ENCODE results near the gene MAN1B1. TPM values are rescaled to one million over a fixed set of nuclear protein-coding genes. Genes with fewer than 3 reads are reported as not detected.

The MAN1B1 gene
- total and polyA plus RNA-seq, 2 donors (not counting 3 experiments of a cell fraction or from before 2014, with no cell fraction given), result 75.3 to 83.3 TPM

DNA sequence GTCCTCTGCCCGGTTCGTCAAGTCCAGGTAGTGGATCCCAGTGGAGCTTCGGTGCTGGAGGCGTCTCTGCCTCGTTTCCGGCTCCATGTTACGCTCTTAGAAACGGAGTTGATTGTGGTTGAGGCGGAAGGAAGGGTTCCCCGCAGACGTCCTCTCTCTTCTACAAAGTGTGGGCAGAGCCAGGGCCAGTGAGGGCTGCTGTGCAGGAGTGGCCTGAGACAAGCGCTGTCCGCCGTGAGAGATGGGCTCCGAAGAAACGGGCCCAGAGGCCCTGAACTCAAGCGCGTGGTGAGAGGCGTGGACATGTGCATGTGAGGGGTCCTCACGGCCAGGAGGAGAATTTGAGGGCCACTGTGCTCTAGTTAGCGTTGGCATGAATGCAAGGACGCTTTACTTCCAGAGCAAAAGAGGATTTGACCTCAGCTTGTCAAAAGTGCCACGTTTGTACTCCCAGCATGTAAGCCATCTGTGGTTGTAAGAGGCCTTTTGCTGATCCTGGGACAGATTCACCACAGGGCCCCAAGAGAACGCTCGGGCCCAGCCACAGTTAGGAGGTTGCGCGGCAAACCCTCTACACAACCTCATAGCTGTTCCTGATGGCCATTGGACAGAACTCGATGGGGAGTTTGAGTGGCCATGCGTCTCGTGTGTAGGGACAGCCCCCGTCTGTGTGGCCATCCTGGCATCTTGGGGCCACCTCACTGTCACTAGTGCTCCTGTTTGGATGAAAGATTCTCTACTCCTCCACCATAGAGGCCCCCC, 10.2 kb downstream of the MAN1B1 start:
- Histone ChIP-seq H4K20me1 (replicated peaks; ENCODE audit: control insufficient read depth, extremely low read depth, insufficient read depth, low read length) (no peaks in the 10 kb centered on the region), H3K4me3 (replicated peaks in 1 of 3; ENCODE audit: insufficient read depth in 1 of 3, low read depth in 1 of 3, low read length in 3 of 3) (no peak overlapping the region), H3K9me3 (replicated peaks; ENCODE audit: control insufficient read depth, insufficient read depth, low read length) (no peaks in the 10 kb centered on the region), H3K4me2 (ENCODE audit: insufficient read depth, low read length) (no peak overlapping the region), H3K27me3 (ENCODE audit: control insufficient read depth in 2 of 2, insufficient read depth in 2 of 2, low read length in 2 of 2) (no peaks in the 10 kb centered on the region), H3K79me2 (ENCODE audit: control insufficient read depth, insufficient read depth, low read length) (no peaks in the 10 kb centered on the region), H3K9me1 (replicated peaks; ENCODE audit: control insufficient read depth, extremely low read depth, insufficient read depth, low read length) (no peaks in the 10 kb centered on the region), H3K9ac (replicated peaks; ENCODE audit: extremely low read depth, insufficient read depth, low read length) (no peak overlapping the region), H3K27ac (ENCODE audit: insufficient read depth, low read depth, low read length) (no peak overlapping the region), H3K4me1 (ENCODE audit: control insufficient read depth, extremely low read depth, insufficient read depth, low read length) (no peaks in the 10 kb centered on the region), H2AFZ (ENCODE audit: low read depth, low read length) (no peak overlapping the region), H3K36me3 (ENCODE audit: control insufficient read depth in 2 of 2, extremely low read depth in 1 of 2, insufficient read depth in 2 of 2, low read length in 2 of 2) (peaks cover under 1 to 45% of the 10 kb centered on the region in 2 experiments)
- POLR2A ChIA-PET, result interaction anchor here (0.6 kb wide), 2 partner anchors 21 kb away, joined by 3 to 4 read pairs; no protein-coding TSS in a partner anchor
- TF ChIP-seq, protein P1, sequence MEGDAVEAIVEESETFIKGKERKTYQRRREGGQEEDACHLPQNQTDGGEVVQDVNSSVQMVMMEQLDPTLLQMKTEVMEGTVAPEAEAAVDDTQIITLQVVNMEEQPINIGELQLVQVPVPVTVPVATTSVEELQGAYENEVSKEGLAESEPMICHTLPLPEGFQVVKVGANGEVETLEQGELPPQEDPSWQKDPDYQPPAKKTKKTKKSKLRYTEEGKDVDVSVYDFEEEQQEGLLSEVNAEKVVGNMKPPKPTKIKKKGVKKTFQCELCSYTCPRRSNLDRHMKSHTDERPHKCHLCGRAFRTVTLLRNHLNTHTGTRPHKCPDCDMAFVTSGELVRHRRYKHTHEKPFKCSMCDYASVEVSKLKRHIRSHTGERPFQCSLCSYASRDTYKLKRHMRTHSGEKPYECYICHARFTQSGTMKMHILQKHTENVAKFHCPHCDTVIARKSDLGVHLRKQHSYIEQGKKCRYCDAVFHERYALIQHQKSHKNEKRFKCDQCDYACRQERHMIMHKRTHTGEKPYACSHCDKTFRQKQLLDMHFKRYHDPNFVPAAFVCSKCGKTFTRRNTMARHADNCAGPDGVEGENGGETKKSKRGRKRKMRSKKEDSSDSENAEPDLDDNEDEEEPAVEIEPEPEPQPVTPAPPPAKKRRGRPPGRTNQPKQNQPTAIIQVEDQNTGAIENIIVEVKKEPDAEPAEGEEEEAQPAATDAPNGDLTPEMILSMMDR (IDR thresholded peaks at IDR 0.05; ENCODE audit: extremely low read depth in 1 of 2, insufficient read depth in 1 of 2, low read depth in 1 of 2, low read length in 2 of 2), result no peak
- TF ChIP-seq POLR2A (IDR thresholded peaks at IDR 0.05; ENCODE audit: low read depth, low read length), result no peak
- CTCF ChIA-PET, result interaction anchor here (1.7 kb wide), 1 partner anchor 21 kb away, joined by 3 read pairs; no protein-coding TSS in a partner anchor
- intact Hi-C loops (cut with micrococcal nuclease), result no loop called here
- BruUV-seq (replicated peaks), result no TSS peak
- FAIRE-seq (no peak), DNase-seq (ENCODE audit: low read depth, low spot score) (no peak)
- dilution Hi-C loops (cut with MboI; ENCODE audit: extremely low pct_ligation_motif_present, low sequenced_read_pairs), result no loop called here

DNA sequence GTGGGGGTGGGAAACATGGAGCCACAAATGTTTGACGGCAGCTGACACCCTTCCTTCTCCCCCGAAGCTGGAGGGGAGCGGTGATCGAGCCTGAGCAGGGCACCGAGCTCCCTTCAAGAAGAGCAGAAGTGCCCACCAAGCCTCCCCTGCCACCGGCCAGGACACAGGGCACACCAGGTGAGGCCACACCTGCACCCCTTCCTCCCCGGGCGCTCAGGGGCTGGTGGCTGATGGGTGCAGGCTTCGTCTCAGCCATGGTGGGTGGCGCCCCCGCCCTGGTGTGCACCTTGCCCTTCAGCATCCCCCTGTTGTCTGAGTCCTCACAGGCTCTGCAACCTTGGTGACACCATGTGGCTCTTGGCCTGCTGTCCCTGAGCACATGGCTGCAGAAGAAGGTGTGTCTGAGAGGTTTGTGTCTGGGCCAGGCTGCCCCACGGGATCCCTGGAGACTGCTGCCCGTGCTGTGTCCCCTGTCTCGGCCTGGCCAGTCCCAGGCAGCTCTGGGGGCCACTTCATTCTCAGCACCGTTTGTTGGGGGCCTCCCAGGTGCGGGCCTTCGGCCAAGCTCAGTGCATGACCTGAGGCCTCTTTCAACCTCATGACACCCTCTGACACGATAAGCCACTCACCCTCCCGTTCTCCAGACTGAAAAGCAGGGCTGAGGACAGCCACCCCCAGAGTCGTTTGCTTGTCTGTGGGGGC, 11.1 kb downstream of the MAN1B1 start:
- H3K9me1 ChIP-seq (replicated peaks; ENCODE audit: control insufficient read depth, extremely low read depth, insufficient read depth, low read length), result no peaks in the 10 kb centered on the region
- peaks cover 4 to 54% of the 10 kb centered on the region in 2 experiments for H3K36me3 ChIP-seq (ENCODE audit: control insufficient read depth in 2 of 2, extremely low read depth in 1 of 2, insufficient read depth in 2 of 2, low read length in 2 of 2)
- H3K27me3 ChIP-seq (ENCODE audit: control insufficient read depth in 2 of 2, insufficient read depth in 2 of 2, low read length in 2 of 2), result no peaks in the 10 kb centered on the region
- no peak overlapping the region for H2AFZ ChIP-seq (ENCODE audit: low read depth, low read length)
- no peak overlapping the region for H3K4me3 ChIP-seq (replicated peaks in 1 of 3; ENCODE audit: insufficient read depth in 1 of 3, low read depth in 1 of 3, low read length in 3 of 3)
- no peaks in the 10 kb centered on the region for H3K79me2 ChIP-seq (ENCODE audit: control insufficient read depth, insufficient read depth, low read length)
- ChIA-PET POLR2A (no interaction called here), CTCF (interaction anchor here (1.7 kb wide), 1 partner anchor 20 kb away, joined by 3 read pairs; no protein-coding TSS in a partner anchor)
- no peaks in the 10 kb centered on the region for H3K4me1 ChIP-seq (ENCODE audit: control insufficient read depth, extremely low read depth, insufficient read depth, low read length)
- DNase-seq (ENCODE audit: low read depth, low spot score) (no peak), FAIRE-seq (no peak)
- dilution Hi-C loops (cut with MboI; ENCODE audit: extremely low pct_ligation_motif_present, low sequenced_read_pairs), result no loop called here
- no peak overlapping the region for H3K27ac ChIP-seq (ENCODE audit: insufficient read depth, low read depth, low read length)
- no peak overlapping the region for H3K9ac ChIP-seq (replicated peaks; ENCODE audit: extremely low read depth, insufficient read depth, low read length)
- BruUV-seq (replicated peaks), result no TSS peak
- intact Hi-C loops (cut with micrococcal nuclease), result no loop called here
- H3K4me2 ChIP-seq (ENCODE audit: insufficient read depth, low read length), result no peak overlapping the region
- TF ChIP-seq MAX (IDR thresholded peaks at IDR 0.05; ENCODE audit: insufficient read depth, insufficient read length) (peak; percentile 17), MYC (IDR thresholded peaks at IDR 0.05; ENCODE audit: low read depth, low read length) (no peak), EZH2 (IDR thresholded peaks at IDR 0.05; ENCODE audit: borderline replicate concordance, low read depth, low read length, severe bottlenecking) (no peak)
- H4K20me1 ChIP-seq (replicated peaks; ENCODE audit: control insufficient read depth, extremely low read depth, insufficient read depth, low read length), result no peaks in the 10 kb centered on the region
- no peaks in the 10 kb centered on the region for H3K9me3 ChIP-seq (replicated peaks; ENCODE audit: control insufficient read depth, insufficient read depth, low read length)

All from endothelial cell of umbilical vein (primary cell).